Measurements from ENCODE around the gene PROCR. TPM values are rescaled to one million over a fixed set of nuclear protein-coding genes. Genes with fewer than 3 reads are reported as not detected.

The PROCR gene
- total RNA-seq, 1 experiment from 2014 or later = 55.7 TPM

DNA sequence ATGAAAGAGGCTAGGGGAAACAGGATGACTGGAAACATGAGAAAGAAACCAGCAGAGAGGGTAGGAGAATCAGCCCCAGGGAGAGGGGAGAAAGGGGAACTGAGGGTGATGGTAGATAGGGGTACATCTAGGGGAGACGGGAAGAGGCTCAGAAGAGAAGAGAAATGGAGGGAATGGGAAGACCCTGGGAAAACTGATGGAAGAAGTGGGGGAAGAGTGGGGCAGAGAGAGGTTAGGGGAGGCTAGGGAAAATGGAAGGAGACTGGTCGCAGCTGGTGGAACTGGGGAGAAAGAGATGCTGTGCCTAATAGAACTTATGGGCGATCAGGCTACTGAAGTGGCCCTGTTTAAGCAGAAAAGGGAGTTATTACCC lies 548 bp downstream of the PROCR start:
- Histone ChIP-seq H3K9me2 (replicated peaks; ENCODE audit: low read length) (no peaks in the 10 kb centered on the region), H3K9ac (ENCODE audit: low read length) (peak overlapping the region; percentile 52), H3K27ac (ENCODE audit: low read length) (no peak overlapping the region), H3K4me2 (ENCODE audit: low read length) (peak overlapping the region; percentile 89), H3F3A (ENCODE audit: low read length, unreplicated experiment) (no peaks in the 10 kb centered on the region), H3K27me3 (ENCODE audit: low read length) (no peaks in the 10 kb centered on the region), H3K4me1 (ENCODE audit: insufficient read depth, low read length) (peaks cover 19% of the 10 kb centered on the region), H2AFZ (ENCODE audit: low read length) (peak overlapping the region; percentile 84), H3K36me3 (ENCODE audit: low read depth, low read length) (no peaks in the 10 kb centered on the region), H4K20me1 (ENCODE audit: low read length) (no peaks in the 10 kb centered on the region), H3K79me2 (ENCODE audit: low read length) (no peaks in the 10 kb centered on the region), H3K9me3 (ENCODE audit: low read length) (no peaks in the 10 kb centered on the region), H3K4me3 (ENCODE audit: low read length) (peak overlapping the region; percentile 72)
- DNase-seq (no peak), ATAC-seq (no peak)
- CTCF ChIA-PET = no interaction called here
- no TSS peak for BruUV-seq (replicated peaks)
- no peak for TF ChIP-seq CTCF (conservative IDR thresholded peaks at IDR 0.05; ENCODE audit: low read depth, low read length)
- no peak for TF ChIP-seq EZH2phosphoT487 (IDR thresholded peaks at IDR 0.05; ENCODE audit: borderline replicate concordance, low read length)
- no peak for TF ChIP-seq EZH2 (IDR thresholded peaks at IDR 0.05; ENCODE audit: low read length, unreplicated experiment)
- intact Hi-C loops (cut with micrococcal nuclease) = no loop called here
- POLR2A ChIA-PET (ENCODE audit: unreplicated experiment) = no interaction called here

GRCh38 chr20:35173576-35174192 lies 1.8 kb downstream of the PROCR start:
- no TSS peak for BruUV-seq (replicated peaks)
- Histone ChIP-seq H3K27me3 (ENCODE audit: low read length) (no peaks in the 10 kb centered on the region), H3K27ac (ENCODE audit: low read length) (no peak overlapping the region), H3K9ac (ENCODE audit: low read length) (no peak overlapping the region), H3K36me3 (ENCODE audit: low read depth, low read length) (no peaks in the 10 kb centered on the region), H3F3A (ENCODE audit: low read length, unreplicated experiment) (no peaks in the 10 kb centered on the region), H3K4me2 (ENCODE audit: low read length) (no peak overlapping the region), H2AFZ (ENCODE audit: low read length) (no peak overlapping the region), H3K79me2 (ENCODE audit: low read length) (no peaks in the 10 kb centered on the region), H3K4me1 (ENCODE audit: insufficient read depth, low read length) (peaks cover 19% of the 10 kb centered on the region), H3K4me3 (ENCODE audit: low read length) (no peak overlapping the region), H3K9me3 (ENCODE audit: low read length) (no peaks in the 10 kb centered on the region), H3K9me2 (replicated peaks; ENCODE audit: low read length) (no peaks in the 10 kb centered on the region), H4K20me1 (ENCODE audit: low read length) (no peaks in the 10 kb centered on the region)
- TF ChIP-seq EZH2phosphoT487 (IDR thresholded peaks at IDR 0.05; ENCODE audit: borderline replicate concordance, low read length) (no peak), CTCF (conservative IDR thresholded peaks at IDR 0.05; ENCODE audit: low read depth, low read length) (no peak), EZH2 (IDR thresholded peaks at IDR 0.05; ENCODE audit: low read length, unreplicated experiment) (no peak)
- intact Hi-C loops (cut with micrococcal nuclease) = no loop called here
- CTCF ChIA-PET = interaction anchor here (0.6 kb wide), 1 partner anchor 13 kb away, joined by 3 read pairs; no protein-coding TSS in a partner anchor
- DNase-seq (no peak), ATAC-seq (no peak)
- POLR2A ChIA-PET (ENCODE audit: unreplicated experiment) = no interaction called here

DNA sequence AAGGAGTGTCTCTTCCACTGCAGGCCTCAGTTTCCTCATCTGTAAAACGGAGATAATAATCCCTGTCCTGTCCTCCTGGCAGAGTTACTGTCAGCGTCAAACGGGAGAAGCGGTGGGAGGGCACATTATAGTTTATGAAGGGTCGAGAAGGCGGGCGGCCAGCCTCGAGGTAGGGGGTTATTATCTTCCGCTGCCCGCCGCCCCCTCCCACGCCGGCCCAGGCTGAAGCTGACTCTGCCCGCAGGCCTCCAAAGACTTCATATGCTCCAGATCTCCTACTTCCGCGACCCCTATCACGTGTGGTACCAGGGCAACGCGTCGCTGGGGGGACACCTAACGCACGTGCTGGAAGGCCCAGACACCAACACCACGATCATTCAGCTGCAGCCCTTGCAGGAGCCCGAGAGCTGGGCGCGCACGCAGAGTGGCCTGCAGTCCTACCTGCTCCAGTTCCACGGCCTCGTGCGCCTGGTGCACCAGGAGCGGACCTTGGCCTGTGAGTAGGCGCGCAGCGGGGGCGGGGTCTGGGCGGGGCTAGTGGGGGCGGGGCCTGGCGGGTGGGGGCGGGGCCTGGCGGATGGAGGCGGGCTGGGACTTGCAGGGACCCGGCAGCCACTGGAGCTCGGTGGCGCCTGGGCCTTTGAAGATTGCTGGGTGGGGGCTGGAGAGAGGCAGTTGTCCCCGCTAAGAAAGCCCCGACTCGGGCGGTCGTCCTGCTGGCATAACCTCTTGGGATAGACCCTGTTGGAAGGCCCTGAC lies 2.8 kb downstream of the PROCR start:
- DNase-seq (no peak), ATAC-seq (no peak)
- Histone ChIP-seq H3K36me3 (ENCODE audit: low read depth, low read length) (no peaks in the 10 kb centered on the region), H2AFZ (ENCODE audit: low read length) (no peak overlapping the region), H3K4me3 (ENCODE audit: low read length) (no peak overlapping the region), H3K27ac (ENCODE audit: low read length) (no peak overlapping the region), H3K27me3 (ENCODE audit: low read length) (no peaks in the 10 kb centered on the region), H3K4me2 (ENCODE audit: low read length) (no peak overlapping the region), H3F3A (ENCODE audit: low read length, unreplicated experiment) (no peaks in the 10 kb centered on the region), H3K9ac (ENCODE audit: low read length) (no peak overlapping the region), H3K9me3 (ENCODE audit: low read length) (no peaks in the 10 kb centered on the region), H3K4me1 (ENCODE audit: insufficient read depth, low read length) (peaks cover 19% of the 10 kb centered on the region), H3K79me2 (ENCODE audit: low read length) (no peaks in the 10 kb centered on the region), H3K9me2 (replicated peaks; ENCODE audit: low read length) (no peaks in the 10 kb centered on the region), H4K20me1 (ENCODE audit: low read length) (no peaks in the 10 kb centered on the region)
- ChIA-PET CTCF (interaction anchor here (0.5 kb wide), 1 partner anchor 78 kb away, joined by 6 read pairs; no protein-coding TSS in a partner anchor), POLR2A (ENCODE audit: unreplicated experiment) (no interaction called here)
- no peak for TF ChIP-seq CTCF (conservative IDR thresholded peaks at IDR 0.05; ENCODE audit: low read depth, low read length)
- TF ChIP-seq EZH2phosphoT487 (IDR thresholded peaks at IDR 0.05; ENCODE audit: borderline replicate concordance, low read length) = no peak
- TF ChIP-seq EZH2 (IDR thresholded peaks at IDR 0.05; ENCODE audit: low read length, unreplicated experiment) = no peak
- no TSS peak for BruUV-seq (replicated peaks)
- intact Hi-C loops (cut with micrococcal nuclease) = no loop called here
